T follicular helper cell (primary cell): ENCODE results near the gene S100A16.

Source experiments
- DNase-seq: peaks from one replicate; pipeline ENCODE4 v3.0.0-alpha.2; 2020; ENCODE audit warnings: low read depth

The S100A16 gene

DNA sequence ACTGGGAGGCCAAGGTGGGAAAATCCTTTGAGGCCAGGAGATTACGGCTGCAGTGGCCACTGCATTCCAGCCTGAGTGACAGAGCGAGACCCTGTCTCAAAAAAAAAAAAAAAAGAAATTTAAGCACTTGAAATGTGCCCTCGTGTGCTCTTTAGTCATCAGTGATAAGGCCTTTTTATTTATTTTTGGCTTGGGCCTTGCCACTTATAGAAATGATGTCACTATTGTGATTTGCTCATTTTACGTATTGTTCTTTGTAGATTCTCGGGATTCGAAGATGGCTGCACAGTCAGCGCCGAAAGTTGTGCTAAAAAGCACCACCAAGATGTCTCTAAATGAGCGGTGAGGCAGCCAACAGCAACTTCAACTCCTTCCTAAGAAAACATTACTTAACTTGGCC, 23.4 kb upstream of the S100A16 start:
- DNase-seq: no peak

DNA sequence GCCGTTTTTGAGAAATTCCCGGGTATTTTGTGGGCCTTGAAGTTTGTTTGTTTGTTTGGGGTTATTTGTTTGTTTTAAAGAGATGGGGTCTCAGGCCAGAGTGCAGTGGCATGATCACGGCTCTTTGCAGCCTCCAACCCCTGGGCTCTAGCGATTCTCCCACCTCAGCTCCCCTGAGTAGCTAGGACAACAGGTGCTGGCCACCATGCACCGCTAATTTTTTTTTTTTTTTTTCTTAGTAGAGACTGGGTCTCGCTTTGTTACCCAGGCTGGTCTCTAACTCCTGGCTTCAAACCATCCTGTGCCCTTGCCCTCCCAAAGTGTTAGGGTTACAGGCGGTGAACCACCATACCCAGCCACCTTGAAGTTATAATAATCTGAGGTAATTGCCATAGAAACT, 22.9 kb upstream of the S100A16 start:
- no peak for DNase-seq

- DNase-seq: peak; percentile 93
Measured at GRCh38 chr1:153633754-153634665, 21.1 kb upstream of the S100A16 start, which contains the start of gene CHTOP. Gene CHTOP, plus strand, starts transcription at chr1:153634066. Its CDS starts 2,523 bp downstream, at chr1:153636589.

- DNase-seq: no peak
Measured at GRCh38 chr1:153633161-153633753, 20.3 kb upstream of the S100A16 start.

DNA sequence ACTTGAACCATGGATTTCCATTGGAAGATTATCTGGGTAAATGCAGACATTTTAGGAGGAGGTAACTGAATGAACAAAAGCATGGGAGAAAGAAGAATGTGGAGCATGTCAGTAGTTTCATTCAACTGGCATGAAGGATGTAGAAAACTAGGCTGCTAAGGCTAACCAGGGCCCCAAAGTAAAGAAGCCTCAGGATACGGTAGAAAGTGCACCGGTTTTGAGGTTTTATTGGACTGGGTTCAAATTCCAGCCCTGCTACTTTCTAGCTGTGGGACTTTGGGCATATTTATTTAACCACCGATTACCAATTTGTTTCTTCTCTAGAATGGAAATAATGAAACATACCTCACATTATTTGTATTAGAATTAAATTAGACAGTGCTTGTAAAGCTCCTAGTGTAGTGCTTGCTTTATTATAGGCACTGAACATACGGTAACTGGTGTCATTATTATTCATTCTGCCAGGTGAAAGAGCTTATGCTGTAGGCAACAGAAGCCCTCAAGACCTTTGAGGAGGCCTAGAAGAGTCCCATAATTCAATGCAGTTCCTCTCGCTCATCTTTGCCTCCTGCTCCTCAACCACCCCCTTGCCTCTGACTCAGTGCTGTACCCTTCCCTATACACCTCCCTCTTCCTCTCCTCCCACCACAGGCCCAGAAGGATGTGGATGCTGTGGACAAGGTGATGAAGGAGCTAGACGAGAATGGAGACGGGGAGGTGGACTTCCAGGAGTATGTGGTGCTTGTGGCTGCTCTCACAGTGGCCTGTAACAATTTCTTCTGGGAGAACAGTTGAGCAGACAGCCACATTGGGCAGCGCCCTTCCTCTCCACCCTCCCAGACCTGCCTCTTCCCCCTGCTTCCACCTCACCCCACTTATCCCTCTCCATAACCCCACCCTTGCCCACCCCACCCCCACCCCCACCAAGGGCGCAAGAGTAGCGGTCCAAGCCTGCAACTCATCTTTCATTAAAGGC, 18.4 kb upstream of the S100A16 start:
- DNase-seq: no peak

GRCh38 chr1:153630384-153630783, 17.4 kb upstream of the S100A16 start:
- DNase-seq: no peak

DNA sequence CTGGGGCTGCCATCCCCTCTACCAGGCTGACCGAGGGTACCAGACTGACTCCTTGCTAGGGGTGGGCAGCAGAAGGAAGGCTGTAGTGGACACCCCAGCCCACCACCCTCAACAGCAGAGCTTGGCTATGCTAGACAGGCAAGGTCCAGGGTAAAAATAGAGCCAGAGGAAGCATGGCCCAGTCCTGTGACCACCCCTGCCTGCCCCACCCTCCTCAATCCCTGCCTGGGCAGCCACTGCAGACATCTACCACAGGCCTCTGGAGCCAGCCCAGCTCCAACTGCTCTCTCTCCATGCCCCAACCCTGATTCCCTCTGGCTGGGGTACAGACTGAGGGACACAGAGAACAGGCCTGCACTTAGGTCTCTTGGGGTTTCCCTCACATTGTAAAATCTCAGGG, 17.0 kb upstream of the S100A16 start:
- no peak for DNase-seq

GRCh38 chr1:153629343-153629665, 16.4 kb upstream of the S100A16 start:
- DNase-seq: no peak

DNA sequence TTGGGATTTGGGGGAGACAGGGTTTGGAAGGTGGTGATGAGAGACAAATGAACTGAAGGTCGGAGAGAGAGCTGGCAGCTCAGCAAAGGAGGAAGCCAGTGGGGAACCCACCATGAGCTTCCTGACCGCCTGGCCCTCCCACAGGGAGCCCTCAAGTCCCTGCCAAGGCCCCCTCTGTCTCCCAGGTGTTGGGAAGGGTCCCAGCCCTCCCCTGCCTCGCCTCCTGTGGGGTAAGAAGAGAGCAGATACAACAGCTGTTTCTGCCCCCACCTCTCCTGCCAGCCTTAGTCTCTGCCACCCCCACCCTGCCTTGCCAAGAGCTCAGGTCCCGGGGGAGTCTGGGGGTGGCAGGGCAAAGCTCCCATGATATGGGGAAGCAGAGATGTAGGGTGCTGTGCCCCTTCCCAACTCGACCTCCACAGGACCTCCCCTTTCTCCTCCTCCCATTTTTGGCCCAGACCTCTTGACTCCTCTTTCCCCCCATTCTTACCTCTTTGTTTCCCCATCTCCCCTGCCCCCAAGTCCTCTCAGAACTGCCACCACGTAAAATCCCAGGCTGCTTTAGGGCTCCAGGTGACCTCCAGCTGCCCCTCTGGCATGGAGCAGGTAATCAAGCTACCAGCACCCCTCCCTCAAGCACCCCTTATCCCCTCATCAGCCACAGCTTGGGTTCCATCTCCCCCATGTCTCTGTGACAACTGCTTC, 15.9 kb upstream of the S100A16 start:
- no peak for DNase-seq

DNA sequence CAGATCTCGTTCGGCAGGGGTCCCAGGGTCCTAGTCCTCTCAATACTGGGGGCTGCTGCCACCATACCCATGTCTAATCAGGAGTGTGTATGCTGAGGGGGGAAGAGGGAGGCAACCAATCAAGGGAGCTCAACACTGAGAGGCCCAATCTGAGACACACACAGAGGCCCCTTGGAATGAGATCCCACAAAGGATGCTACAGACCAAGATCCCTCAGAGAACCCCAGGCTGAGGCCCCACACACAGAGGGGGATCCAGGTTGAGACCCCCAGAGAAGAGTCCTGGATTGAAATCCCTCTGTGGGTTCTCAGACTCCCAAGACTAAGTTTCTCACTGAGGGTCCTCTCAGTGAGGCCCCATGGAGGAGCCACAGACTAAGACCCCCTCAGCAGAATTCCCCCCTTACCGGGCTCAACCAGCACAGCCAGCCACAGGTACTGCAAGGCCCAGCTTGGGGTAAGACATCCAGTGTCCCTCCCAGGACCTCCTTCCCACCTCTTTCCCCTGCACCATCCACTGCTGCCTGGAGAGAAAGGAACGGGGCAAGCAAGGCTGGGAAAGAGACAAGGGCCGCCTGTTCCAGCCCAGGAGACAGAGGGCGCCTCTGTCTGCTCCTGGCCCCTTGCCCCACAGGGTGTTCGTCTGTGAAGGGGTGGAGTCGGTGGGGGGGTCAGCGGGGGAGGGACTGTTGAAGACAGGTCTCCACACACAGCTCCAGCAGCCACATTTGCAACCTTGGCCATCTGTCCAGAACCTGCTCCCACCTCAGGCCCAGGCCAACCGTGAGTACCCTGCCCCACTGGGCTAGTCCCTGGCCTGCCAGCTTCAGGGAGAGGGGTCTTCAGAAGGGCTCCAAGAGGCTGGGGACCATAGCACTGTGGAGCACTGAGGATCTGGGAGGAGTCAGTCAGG, 15.0 kb upstream of the S100A16 start, which contains the start of gene S100A1:
TSS of gene S100A1 (plus strand) at position 720 of the 912 bp plus-strand sequence. CDS start 2,088 bp downstream, outside the sequence.
- no peak for DNase-seq

GRCh38 chr1:153626904-153627714, 14.2 kb upstream of the S100A16 start, which contains the start of gene S100A13:
Gene S100A13, minus strand, starts transcription at chr1:153627505. Its CDS starts 1,033 bp downstream, at chr1:153626472.
- no peak for DNase-seq

DNA sequence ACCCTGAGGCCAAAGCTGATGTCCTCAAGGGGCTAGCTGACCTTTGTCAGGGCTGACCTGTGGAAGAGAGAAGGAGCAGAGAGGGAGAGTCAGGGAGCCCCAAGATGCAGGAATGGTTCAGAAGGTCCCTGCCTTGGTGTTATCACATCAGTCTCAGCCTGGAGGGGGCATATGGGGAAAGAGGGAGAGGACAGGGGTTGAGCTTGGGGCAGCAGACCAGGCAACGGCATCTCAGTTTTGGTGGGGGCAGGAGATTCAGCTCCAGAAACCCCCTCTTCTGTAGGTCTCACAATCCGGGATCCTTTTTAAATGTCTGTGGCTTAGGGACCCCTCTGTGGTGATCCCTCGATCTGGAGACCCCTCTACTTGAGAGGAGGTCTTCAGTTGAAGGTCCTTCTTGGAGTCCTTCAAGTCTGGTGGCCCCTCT, 13.6 kb upstream of the S100A16 start:
- no peak for DNase-seq

DNA sequence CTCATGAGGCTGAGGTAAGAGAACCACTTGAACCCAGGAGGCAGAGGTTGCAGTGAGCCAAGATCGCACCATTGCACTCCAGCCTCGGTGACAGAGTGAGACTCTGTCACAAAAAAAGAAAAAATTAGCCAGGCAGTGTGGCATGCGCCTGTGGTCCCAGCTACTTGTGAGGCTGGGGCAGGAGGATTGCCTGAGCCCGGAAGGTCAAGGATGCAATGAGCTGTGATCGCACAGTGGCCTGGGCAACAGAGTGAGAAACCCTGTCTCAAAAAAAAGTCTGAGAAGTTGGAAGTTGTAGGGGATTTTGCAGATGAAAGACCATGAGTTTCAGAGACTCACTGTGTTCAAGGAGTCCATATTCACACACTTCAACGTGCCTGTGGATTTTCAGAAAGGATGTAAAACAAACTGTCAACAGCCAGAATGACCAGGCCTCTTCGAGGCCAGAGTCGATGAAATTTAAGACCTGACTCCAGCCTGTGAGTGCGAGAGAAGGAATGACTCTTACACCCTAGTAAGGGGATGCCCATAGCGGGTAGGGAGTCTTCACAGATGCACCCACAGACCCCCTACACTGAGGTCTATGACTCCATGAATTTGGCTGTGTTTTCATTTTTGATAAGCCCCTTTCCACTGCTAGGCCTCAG, 12.2 kb upstream of the S100A16 start:
- DNase-seq: no peak

- no peak for DNase-seq
Measured at GRCh38 chr1:153623101-153623500, 10.2 kb upstream of the S100A16 start.

DNA sequence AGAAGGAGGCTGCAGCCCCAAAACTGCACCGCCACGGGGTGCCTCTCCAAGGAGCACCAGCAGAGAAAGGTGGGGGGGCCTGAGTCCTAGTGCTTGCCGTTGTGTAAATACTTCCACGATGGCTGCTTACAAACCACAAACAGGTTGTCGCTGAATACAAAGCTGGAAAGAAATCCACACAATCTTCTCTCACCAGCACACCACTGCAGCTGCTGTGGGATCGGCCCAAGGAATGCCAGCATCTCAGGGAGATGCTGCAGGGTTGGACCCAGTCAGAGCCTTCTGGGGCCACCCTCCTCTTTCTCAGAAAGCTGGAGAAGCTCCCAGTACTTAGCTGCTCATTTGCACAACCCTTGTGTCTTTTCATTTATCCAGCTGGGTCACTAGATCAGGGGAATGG, 6.2 kb upstream of the S100A16 start:
- no peak for DNase-seq

GRCh38 chr1:153617663-153618062, 4.7 kb upstream of the S100A16 start:
- DNase-seq: peak; percentile 13

DNA sequence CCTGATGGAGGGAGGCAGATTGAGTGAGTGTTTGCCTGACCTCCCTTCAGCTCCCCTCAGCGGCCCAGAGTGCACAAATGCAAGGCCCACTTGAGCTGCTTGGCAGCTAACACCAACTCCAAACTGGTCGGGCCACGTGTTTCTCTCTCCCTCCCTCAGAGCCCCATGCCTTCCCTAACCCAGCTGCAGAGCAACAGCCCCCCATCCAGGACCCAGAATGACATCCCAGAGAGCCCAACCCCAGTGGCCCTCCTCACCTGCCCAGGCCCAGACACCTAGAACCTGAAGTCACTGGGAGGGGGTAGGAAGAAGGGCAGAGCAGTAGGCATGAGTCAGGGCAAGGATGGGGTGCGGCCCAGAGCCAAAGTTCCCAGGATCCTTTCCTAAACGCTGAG, 4.0 kb upstream of the S100A16 start:
- no peak for DNase-seq

GRCh38 chr1:153616144-153616916, 3.4 kb upstream of the S100A16 start, which contains the start of gene S100A14:
Gene S100A14, minus strand, starts transcription at chr1:153616325. Its CDS starts 467 bp downstream, at chr1:153615858.
- no peak for DNase-seq
